NCI-H2107 treated with DMSO at 0.1 percent for 48 hours (cell line): Measurements from ENCODE around the gene MYLK4.

Experiments used
- DNase-seq: peaks from one replicate; lab custom pipeline; 2025; ENCODE audit not compliant: unreplicated experiment; lab: John Stamatoyannopoulos, UW

The MYLK4 gene

GRCh38 chr6:2756687-2757224 is 6.0 kb upstream of the MYLK4 start:
- DNase-seq = no peak

GRCh38 chr6:2756241-2756640 is 5.5 kb upstream of the MYLK4 start:
- no peak for DNase-seq

- DNase-seq = no peak
Observed at GRCh38 chr6:2755456-2755855, 4.7 kb upstream of the MYLK4 start.

- DNase-seq = no peak
Observed at GRCh38 chr6:2754911-2755310, 4.2 kb upstream of the MYLK4 start.

- DNase-seq = no peak
Observed at GRCh38 chr6:2754393-2754792, 3.7 kb upstream of the MYLK4 start.

- no peak for DNase-seq
Observed at GRCh38 chr6:2753743-2754142, 3.0 kb upstream of the MYLK4 start.

GRCh38 chr6:2753110-2753489 is 2.4 kb upstream of the MYLK4 start:
- no peak for DNase-seq

GRCh38 chr6:2752477-2753109 is 1.9 kb upstream of the MYLK4 start:
- no peak for DNase-seq

- DNase-seq = no peak
Observed at GRCh38 chr6:2751871-2752270, 1.1 kb upstream of the MYLK4 start.

GRCh38 chr6:2749969-2750600 is 637 bp downstream of the MYLK4 start:
- peak; percentile 8 for DNase-seq

- DNase-seq = no peak
Observed at GRCh38 chr6:2748183-2748582, 2.5 kb downstream of the MYLK4 start.

GRCh38 chr6:2746557-2747061 is 4.1 kb downstream of the MYLK4 start:
- DNase-seq = no peak

- DNase-seq = no peak
Observed at GRCh38 chr6:2745246-2745645, 5.5 kb downstream of the MYLK4 start.

- DNase-seq = no peak
Observed at GRCh38 chr6:2744778-2745177, 5.9 kb downstream of the MYLK4 start.

GRCh38 chr6:2744209-2744771 is 6.4 kb downstream of the MYLK4 start:
- DNase-seq = no peak

GRCh38 chr6:2743280-2744208 is 7.2 kb downstream of the MYLK4 start:
- DNase-seq = no peak

- DNase-seq = no peak
Observed at GRCh38 chr6:2741756-2742155, 9.0 kb downstream of the MYLK4 start.

GRCh38 chr6:2740581-2740980 is 10.1 kb downstream of the MYLK4 start:
- no peak for DNase-seq

GRCh38 chr6:2739335-2739734 is 11.4 kb downstream of the MYLK4 start:
- DNase-seq = no peak

- DNase-seq = peak; percentile 15
Observed at GRCh38 chr6:2738373-2738979, 12.2 kb downstream of the MYLK4 start.

- no peak for DNase-seq
Observed at GRCh38 chr6:2737885-2738284, 12.8 kb downstream of the MYLK4 start.
